Vagina (tissue), 2 donors: ENCODE results near the gene YES1. TPM values are rescaled to one million over a fixed set of nuclear protein-coding genes. Genes with fewer than 3 reads are reported as not detected.

Experiments used
- DNase-seq, 2 donors: peaks; one replicate each; pipeline ENCODE4 v3.0.0-alpha.2; 2017; ENCODE audit errors: extremely low spot score in 2 of 2
- H3K27ac ChIP-seq: fragments of 200-600 bp; sonication (generic); one replicate; pipeline ENCODE4 v1.5.1; 2019
- H3K27me3 ChIP-seq: fragments of 200-600 bp; sonication (generic); one replicate; pipeline ENCODE4 v1.5.1; 2019
- H3K36me3 ChIP-seq, 2 donors: fragments of 200-600 bp; sonication (generic); one replicate each; pipeline ENCODE4 v1.5.1; 2017 to 2019
- H3K4me1 ChIP-seq: fragments of 200-600 bp; sonication (generic); one replicate; pipeline ENCODE4 v1.5.1; 2019
- H3K4me3 ChIP-seq, 2 donors: fragments of 200-600 bp; sonication (generic); 1 replicate in 1 of 2; 2 replicates in 1 of 2; pipeline ENCODE4 v1.5.1; 2016 to 2019
- H3K9me3 ChIP-seq: fragments of 200-600 bp; sonication (generic); one replicate; pipeline ENCODE4 v1.5.1; 2019
- CTCF ChIP-seq, 3 experiments: fragments of 450-650 bp in 2 of 3; fragments of 200-600 bp in 1 of 3; sonication (generic) in 1 of 3; IDR thresholded peaks; one replicate each; pipeline ENCODE4 v1.5.1; 2017 to 2019; ENCODE audit warnings: antibody characterized with exemption in 3 of 3, mild to moderate bottlenecking in 2 of 3, moderate library complexity in 2 of 3
- POLR2A ChIP-seq, 2 donors: fragments of 450-650 bp; IDR thresholded peaks; one replicate each; pipeline ENCODE4 v1.6.1; 2017; ENCODE audit warnings: antibody characterized with exemption in 2 of 2, mild to moderate bottlenecking in 2 of 2, moderate library complexity in 2 of 2
- POLR2AphosphoS5 ChIP-seq, 2 donors: sonication (generic); formaldehyde crosslinking; IDR thresholded peaks; one replicate each; pipeline ENCODE4 v1.9.0; 2017; ENCODE audit warnings: antibody characterized with exemption in 2 of 2, mild to moderate bottlenecking in 2 of 2, low read depth in 1 of 2; ENCODE audit not compliant: insufficient read depth in 1 of 2
- intact Hi-C: fragments of 100-400 bp; cut with DNase I; formaldehyde crosslinking; loops from one replicate; pipeline ENCODE4 v1.15.1; 2023
- total RNA-seq: library from RNA; depleted of rRNA; stranded (reverse); fragments of >200 nt; gene quantifications from one replicate; pipeline ENCODE4 v1.2.3, GENCODE V29; 2016

The YES1 gene
- total RNA-seq, 1 donor from 2014 or later: 92.1 TPM

- TF ChIP-seq POLR2AphosphoS5 (IDR thresholded peaks at IDR 0.05; ENCODE audit: insufficient read depth in 1 of 2, low read depth in 1 of 2) (no peak), CTCF (IDR thresholded peaks at IDR 0.05) (no peak), POLR2A (IDR thresholded peaks at IDR 0.05) (no peak)
- H3K36me3 ChIP-seq: peaks cover 0 to 20% of the 10 kb centered on the region in 2 donors
These were observed 118.4 kb downstream of the YES1 start for GRCh38 chr18:693466-694187.

GRCh38 chr18:692824-693223 lies 119.2 kb downstream of the YES1 start:
- Histone ChIP-seq H3K27me3 (no peaks in the 10 kb centered on the region), H3K9me3 (no peaks in the 10 kb centered on the region), H3K27ac (no peak overlapping the region), H3K4me1 (no peaks in the 10 kb centered on the region), H3K36me3 (peaks cover 0 to 20% of the 10 kb centered on the region in 2 donors), H3K4me3 (no peak overlapping the region)
- TF ChIP-seq POLR2AphosphoS5 (IDR thresholded peaks at IDR 0.05; ENCODE audit: insufficient read depth in 1 of 2, low read depth in 1 of 2) (no peak), CTCF (IDR thresholded peaks at IDR 0.05) (no peak), POLR2A (IDR thresholded peaks at IDR 0.05) (no peak)
- intact Hi-C loops: no loop called here
- DNase-seq: no peak

More at GRCh38 chr18:693466-694187, 118.4 kb downstream of the YES1 start:
- DNase-seq: no peak
- intact Hi-C loops: no loop called here
- Histone ChIP-seq H3K27me3 (no peaks in the 10 kb centered on the region), H3K4me3 (no peak overlapping the region), H3K4me1 (no peaks in the 10 kb centered on the region), H3K27ac (no peak overlapping the region), H3K9me3 (no peaks in the 10 kb centered on the region)

GRCh38 chr18:688323-688722 lies 123.7 kb downstream of the YES1 start:
- intact Hi-C loops: no loop called here
- Histone ChIP-seq H3K9me3 (no peaks in the 10 kb centered on the region), H3K4me3 (no peak overlapping the region), H3K4me1 (no peaks in the 10 kb centered on the region), H3K27ac (no peak overlapping the region), H3K36me3 (peaks cover 0 to 16% of the 10 kb centered on the region in 2 donors), H3K27me3 (no peaks in the 10 kb centered on the region)
- no peak for DNase-seq
- TF ChIP-seq POLR2A (IDR thresholded peaks at IDR 0.05): no peak

GRCh38 chr18:686339-687111 lies 125.5 kb downstream of the YES1 start:
- Histone ChIP-seq H3K27me3 (no peaks in the 10 kb centered on the region), H3K4me1 (no peaks in the 10 kb centered on the region), H3K4me3 (no peak overlapping the region), H3K36me3 (peaks cover 0 to 26% of the 10 kb centered on the region in 2 donors), H3K27ac (no peak overlapping the region), H3K9me3 (no peaks in the 10 kb centered on the region)
- no peak for TF ChIP-seq CTCF (IDR thresholded peaks at IDR 0.05)
- no peak for DNase-seq
- intact Hi-C loops: no loop called here

GRCh38 chr18:685438-685837 lies 126.6 kb downstream of the YES1 start:
- Histone ChIP-seq H3K4me1 (no peaks in the 10 kb centered on the region), H3K36me3 (peaks cover 0 to 32% of the 10 kb centered on the region in 2 donors), H3K27me3 (no peaks in the 10 kb centered on the region), H3K27ac (no peak overlapping the region), H3K4me3 (no peak overlapping the region), H3K9me3 (no peaks in the 10 kb centered on the region)
- no peak for DNase-seq
- intact Hi-C loops: no loop called here
- TF ChIP-seq POLR2AphosphoS5 (IDR thresholded peaks at IDR 0.05; ENCODE audit: insufficient read depth in 1 of 2, low read depth in 1 of 2) (no peak), POLR2A (IDR thresholded peaks at IDR 0.05) (no peak), CTCF (IDR thresholded peaks at IDR 0.05) (no peak)
